Dermis blood vessel endothelial cell (primary cell): ENCODE results near the gene TRIM50. TPM values are rescaled to one million over a fixed set of nuclear protein-coding genes. Genes with fewer than 3 reads are reported as not detected.
"Not testable (repeated sequence)": the region's sequence is repeated elsewhere in the genome, so short reads cannot be mapped to it uniquely, and the experiment has no call there.

Experiments used
- DNase-seq: peaks from one replicate; pipeline ENCODE4 v3.0.0; 2010
- total RNA-seq: library from RNA; depleted of rRNA; stranded (reverse); fragments of >200 nt; gene quantifications from 2 replicates; pipeline ENCODE4 v1.2.3, GENCODE V29; 2014

The TRIM50 gene
- total RNA-seq, 1 donor from 2014 or later, result under 0.01 TPM

- no peak for DNase-seq
Observed at GRCh38 chr7:73312831-73313520, 14.9 kb downstream of the TRIM50 start.

DNA sequence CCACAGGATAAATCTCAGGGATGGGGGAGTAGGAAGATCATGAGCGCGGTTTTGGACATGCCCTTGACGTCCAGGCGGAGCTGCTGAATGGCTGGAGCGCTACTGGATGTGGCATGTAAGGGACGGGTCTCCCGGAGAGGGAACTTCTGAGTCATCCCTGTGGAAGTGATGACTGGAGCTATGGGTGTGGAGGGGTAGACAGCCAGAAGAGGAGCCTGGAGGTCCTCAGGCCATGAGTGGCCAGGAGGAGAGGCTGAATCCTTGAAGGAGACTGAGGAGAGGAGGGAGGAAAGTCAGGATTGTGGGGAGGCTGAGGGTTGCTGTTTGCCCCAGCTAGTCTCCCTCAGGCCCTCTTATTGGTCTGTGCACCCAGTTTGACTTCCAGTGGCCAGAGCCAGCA lies 16.5 kb downstream of the TRIM50 start:
- not testable (repeated sequence) for DNase-seq

- DNase-seq, result peak; percentile 59
Observed at GRCh38 chr7:73308665-73309214, 19.1 kb downstream of the TRIM50 start, which contains the start of gene NSUN5. TSS of gene NSUN5 (minus strand) at chr7:73308826. CDS start at chr7:73308790, 36 bp downstream.

- peak; percentile 12 for DNase-seq
Observed at GRCh38 chr7:73308074-73308664, 19.7 kb downstream of the TRIM50 start.

GRCh38 chr7:73307436-73307835 lies 20.4 kb downstream of the TRIM50 start:
- DNase-seq, result no peak

GRCh38 chr7:73304612-73305387 lies 23.1 kb downstream of the TRIM50 start:
- peak; percentile 23 for DNase-seq

DNA sequence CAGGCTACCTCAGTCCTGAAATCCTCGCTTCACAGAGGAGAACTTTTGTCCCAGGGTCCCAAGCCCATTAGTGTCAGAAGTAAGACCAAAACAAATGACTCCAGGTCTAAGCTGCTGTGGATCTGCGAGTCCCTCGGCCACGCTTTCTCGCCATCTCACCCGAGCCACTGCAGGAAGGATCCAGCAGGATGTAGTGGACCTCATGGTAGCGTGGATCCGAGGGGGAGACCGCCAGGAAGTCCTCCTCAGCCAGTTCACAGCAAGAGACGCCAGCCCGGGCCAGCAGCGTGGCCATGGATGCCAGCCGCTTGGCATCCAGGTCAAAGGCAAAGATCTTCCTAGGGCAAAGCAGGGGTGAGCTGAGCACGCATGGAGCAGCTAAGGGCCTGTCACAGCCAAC lies 23.8 kb downstream of the TRIM50 start:
- no peak for DNase-seq

DNA sequence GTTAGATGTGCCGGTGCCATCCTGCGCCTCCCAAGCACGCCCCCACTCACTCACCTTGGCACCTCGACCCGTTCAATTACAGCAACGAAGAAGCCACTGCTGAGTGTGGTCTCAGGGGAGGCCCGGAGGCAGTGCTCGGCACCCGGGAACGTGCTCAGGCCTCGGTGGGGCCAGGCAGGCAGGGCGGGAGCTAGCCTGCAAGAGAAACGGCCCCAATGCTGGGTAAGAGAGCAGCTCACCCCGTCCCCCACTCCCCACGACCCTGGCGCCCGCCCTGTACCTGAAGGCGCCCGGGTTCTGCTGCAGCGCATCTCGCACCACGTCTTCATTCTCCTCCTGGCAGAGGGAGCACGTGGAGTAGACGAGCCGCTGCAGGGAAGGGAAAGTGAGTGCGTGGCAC lies 24.3 kb downstream of the TRIM50 start:
- no peak for DNase-seq

DNA sequence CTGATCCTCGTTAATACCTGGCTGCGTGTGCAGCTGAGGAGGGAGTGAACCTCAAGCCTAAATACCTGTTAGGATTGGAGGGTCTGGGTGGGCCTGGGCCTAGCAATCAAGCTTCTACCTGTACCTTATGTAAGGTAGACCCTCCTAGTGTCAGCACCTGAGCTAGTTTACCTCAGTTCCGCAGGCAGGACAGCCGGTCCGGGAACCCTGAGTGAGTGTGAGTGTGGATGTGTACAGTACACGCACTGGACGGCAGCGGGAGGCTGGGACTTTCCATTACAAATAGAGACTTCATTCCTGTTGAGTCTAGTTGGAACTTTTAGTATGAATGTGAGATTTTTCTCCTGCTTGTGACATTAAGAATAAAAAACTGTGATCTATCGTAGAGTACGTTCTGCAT lies 25.0 kb downstream of the TRIM50 start:
- not testable (repeated sequence) for DNase-seq

DNA sequence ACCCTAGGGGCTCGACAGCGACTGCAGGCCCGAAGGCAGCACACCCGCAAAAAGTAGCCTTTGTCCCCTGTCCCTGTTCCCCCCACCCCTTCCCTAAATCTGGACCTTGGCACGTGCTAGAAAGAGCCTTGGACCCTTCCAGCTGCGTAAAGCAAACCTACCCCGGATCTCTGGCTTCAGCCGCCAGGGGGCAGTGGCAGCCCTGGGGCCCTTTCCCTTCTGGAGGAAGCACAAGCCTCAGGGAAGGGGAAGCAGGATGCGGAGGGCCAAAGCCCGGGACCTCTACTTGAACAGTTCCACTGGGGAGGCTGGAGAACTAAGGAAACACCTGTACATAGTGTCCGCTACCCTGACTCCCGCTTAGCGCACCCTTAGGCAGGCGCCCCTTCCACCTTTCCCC lies 26.8 kb downstream of the TRIM50 start:
- DNase-seq, result not testable (repeated sequence)

GRCh38 chr7:73299812-73300211 lies 28.1 kb downstream of the TRIM50 start:
- not testable (repeated sequence) for DNase-seq

DNA sequence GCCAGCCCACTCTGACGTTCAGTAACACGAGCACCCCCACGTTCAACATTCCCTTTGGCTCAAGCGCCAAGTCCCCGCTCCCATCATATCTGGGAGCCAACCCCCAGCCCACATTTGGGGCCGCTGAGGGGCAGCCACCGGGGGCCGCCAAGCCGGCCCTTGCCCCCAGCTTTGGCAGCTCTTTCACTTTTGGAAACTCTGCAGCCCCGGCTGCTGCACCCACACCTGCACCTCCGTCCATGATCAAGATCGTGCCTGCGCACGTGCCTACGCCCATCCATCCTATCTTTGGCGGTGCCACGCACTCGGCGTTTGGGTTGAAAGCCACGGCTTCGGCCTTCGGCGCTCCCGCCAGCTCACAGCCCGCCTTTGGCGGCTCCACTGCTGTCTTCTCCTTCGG lies 30.2 kb downstream of the TRIM50 start:
- not testable (repeated sequence) for DNase-seq

DNA sequence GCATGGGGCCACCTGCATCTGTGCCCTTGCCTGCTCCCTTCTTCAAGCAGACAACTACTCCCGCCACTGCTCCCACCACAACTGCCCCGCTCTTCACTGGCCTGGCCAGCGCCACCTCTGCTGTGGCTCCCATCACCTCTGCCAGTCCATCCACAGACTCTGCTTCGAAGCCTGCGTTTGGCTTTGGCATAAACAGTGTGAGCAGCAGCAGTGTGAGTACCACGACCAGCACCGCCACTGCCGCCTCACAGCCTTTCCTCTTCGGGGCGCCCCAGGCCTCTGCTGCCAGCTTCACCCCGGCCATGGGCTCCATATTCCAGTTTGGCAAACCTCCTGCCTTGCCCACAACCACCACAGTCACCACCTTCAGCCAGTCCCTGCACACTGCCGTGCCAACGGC lies 30.6 kb downstream of the TRIM50 start:
- not testable (repeated sequence) for DNase-seq

GRCh38 chr7:73277210-73277609 lies 50.7 kb downstream of the TRIM50 start:
- not testable (repeated sequence) for DNase-seq

DNA sequence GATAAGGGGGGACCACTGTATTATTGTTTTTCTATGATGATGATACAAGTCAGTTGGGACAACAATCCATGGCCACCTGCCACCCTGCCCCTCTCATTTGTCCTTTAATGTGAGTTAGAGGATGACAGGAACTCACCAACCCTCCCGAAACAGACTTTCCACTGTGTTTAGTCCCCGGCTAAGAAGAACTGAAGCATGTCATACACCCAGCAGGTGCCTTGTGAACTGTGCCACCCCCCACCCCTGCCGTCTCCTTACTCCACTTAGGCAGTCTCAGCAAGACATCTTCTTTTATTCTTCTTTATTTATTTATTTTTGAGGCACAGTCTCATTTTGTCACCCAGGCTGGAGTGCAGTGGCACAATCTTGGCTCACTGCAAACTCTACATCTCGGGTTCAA lies 60.1 kb downstream of the TRIM50 start:
- DNase-seq, result not testable (repeated sequence)

GRCh38 chr7:73266719-73267368 lies 61.0 kb downstream of the TRIM50 start:
- not testable (repeated sequence) for DNase-seq

Other genes starting within 250 kb of the TRIM50 start
- gene SPDYE9, start 242.0 kb downstream of the TRIM50 start, total RNA-seq, result not detected in 2 replicates
- gene NSUN5, start 19.3 kb downstream of the TRIM50 start, total RNA-seq, result 3.7 and 6.1 TPM in 2 replicates
- gene FKBP6, start 79 bp upstream of the TRIM50 start, total RNA-seq, result not detected in 2 replicates
- 4.4 and 6.5 TPM in 2 replicates for gene FZD9, start 105.7 kb upstream of the TRIM50 start, total RNA-seq
- 55.1 and 72.5 TPM in 2 replicates for gene BAZ1B, start 194.2 kb upstream of the TRIM50 start, total RNA-seq
- 18.5 and 32.2 TPM in 2 replicates for gene BCL7B, start 229.6 kb upstream of the TRIM50 start, total RNA-seq